Nephron (organoid): ENCODE results near the gene NXN.
A peak's percentile ranks its signal among the peaks of the same experiment; 100 is the strongest.
"Not testable (repeated sequence)": the region's sequence is repeated elsewhere in the genome, so short reads cannot be mapped to it uniquely, and the experiment has no call there.

Source experiments
- H3K27ac Mint-ChIP-seq, 3 experiments: 2 replicates each; pipeline ENCODE4 v1.8.0; 2020; ENCODE audit warnings: mixed read lengths in 3 of 3, mild to moderate bottlenecking in 2 of 3, moderate library complexity in 1 of 3
- H3K27me3 Mint-ChIP-seq: 2 replicates; pipeline ENCODE4 v1.8.0; 2021; ENCODE audit warnings: low read depth, mild to moderate bottlenecking, moderate library complexity, mixed read lengths
- H3K36me3 Mint-ChIP-seq: 2 replicates; pipeline ENCODE4 v1.8.0; 2020; ENCODE audit warnings: low read depth, mixed read lengths
- H3K4me1 Mint-ChIP-seq: 2 replicates; pipeline ENCODE4 v1.8.0; 2020; ENCODE audit warnings: mixed read lengths
- H3K4me3 Mint-ChIP-seq, 3 experiments: 2 replicates each; pipeline ENCODE4 v1.8.0; 2020; ENCODE audit warnings: mild to moderate bottlenecking in 3 of 3, mixed read lengths in 3 of 3, moderate library complexity in 2 of 3
- H3K9me3 Mint-ChIP-seq: 2 replicates; pipeline ENCODE4 v1.8.0; 2020; ENCODE audit warnings: mixed read lengths
- TF ChIP-seq, protein P1 (sequence below), 3 experiments: fragments of 200-600 bp; sonication (generic); IDR thresholded peaks; one replicate each; pipeline ENCODE4 v1.5.0; 2021; ENCODE audit warnings: antibody characterized with exemption in 3 of 3; ENCODE audit not compliant: unreplicated experiment in 3 of 3

Gene NXN

DNA sequence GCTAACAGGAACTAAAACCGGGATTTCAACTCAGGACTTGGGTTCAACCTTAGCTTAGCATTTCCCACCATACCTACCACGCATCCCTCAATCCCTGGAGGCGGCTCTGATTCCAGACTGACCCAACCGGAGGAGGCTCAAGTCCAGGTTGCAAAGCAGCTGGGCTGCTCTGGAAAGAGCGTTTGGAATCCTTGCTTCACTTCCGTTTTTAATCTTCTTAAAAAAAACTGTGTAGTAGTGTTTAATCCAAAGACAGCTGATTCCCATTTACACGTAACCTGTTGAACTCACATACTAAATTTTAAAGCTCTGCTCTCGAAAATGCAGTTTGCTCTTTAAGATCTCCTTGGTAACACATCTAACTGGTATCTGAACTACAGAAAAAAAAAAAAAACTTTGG, 50.0 kb downstream of the NXN start:
- TF ChIP-seq, protein P1, sequence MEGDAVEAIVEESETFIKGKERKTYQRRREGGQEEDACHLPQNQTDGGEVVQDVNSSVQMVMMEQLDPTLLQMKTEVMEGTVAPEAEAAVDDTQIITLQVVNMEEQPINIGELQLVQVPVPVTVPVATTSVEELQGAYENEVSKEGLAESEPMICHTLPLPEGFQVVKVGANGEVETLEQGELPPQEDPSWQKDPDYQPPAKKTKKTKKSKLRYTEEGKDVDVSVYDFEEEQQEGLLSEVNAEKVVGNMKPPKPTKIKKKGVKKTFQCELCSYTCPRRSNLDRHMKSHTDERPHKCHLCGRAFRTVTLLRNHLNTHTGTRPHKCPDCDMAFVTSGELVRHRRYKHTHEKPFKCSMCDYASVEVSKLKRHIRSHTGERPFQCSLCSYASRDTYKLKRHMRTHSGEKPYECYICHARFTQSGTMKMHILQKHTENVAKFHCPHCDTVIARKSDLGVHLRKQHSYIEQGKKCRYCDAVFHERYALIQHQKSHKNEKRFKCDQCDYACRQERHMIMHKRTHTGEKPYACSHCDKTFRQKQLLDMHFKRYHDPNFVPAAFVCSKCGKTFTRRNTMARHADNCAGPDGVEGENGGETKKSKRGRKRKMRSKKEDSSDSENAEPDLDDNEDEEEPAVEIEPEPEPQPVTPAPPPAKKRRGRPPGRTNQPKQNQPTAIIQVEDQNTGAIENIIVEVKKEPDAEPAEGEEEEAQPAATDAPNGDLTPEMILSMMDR (IDR thresholded peaks at IDR 0.05; ENCODE audit: unreplicated experiment in 3 of 3), result no peak
- Mint-ChIP-seq H3K27me3 (no peaks in the 10 kb centered on the region), H3K4me3 (peak overlapping the region in 2 of 3 experiments; percentile 31 to 40), H3K4me1 (peaks cover 65% of the 10 kb centered on the region), H3K36me3 (peaks cover 9% of the 10 kb centered on the region), H3K9me3 (no peaks in the 10 kb centered on the region), H3K27ac (peak overlapping the region; percentile 67 to 89 (median 89))

DNA sequence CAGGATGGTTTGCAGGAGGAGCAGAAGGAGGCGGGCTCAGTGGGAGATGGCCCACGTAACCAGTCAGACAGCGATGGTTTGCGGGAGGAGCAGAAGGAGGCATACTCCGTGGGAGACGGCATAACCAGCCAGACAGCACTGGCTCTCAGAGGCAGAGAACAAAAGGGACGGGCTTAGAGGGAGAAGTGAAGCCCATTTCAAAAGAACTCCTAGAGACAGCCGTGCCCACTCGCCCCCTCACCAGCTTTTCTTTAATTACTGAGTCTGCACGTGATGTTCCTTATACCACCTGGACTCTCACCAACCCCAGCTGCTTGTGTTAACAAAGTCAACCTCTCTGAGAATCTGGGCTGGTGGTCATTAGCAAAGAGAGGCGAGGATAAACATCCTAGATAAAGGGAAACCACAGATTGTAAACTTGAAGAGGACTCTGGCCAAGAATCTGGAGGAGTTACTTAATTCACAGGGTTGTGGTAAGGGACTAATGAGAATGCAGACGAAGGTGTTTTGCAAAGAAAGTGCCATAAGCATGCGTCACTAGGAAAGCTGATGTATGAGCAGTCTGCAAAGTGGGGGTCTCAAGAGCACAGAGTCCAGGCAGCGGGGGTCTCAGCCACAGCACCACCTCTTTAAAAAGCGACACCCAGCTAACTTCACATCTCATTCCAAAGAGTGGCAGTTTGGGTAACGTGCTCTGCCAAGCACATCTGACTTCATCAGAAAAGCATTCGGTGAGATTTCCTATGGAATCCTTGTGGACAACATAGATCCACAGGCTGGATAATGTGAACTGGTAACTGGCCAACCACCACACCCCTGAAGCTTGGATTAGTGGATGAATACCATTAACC, 51.7 kb downstream of the NXN start:
- Mint-ChIP-seq H3K36me3 (peaks cover 12% of the 10 kb centered on the region), H3K9me3 (no peaks in the 10 kb centered on the region), H3K27ac (peak overlapping the region; percentile 91 to 95 (median 93)), H3K27me3 (no peaks in the 10 kb centered on the region), H3K4me3 (peak overlapping the region; percentile 37 to 63 (median 50)), H3K4me1 (peaks cover 61% of the 10 kb centered on the region)
- TF ChIP-seq, protein P1 (IDR thresholded peaks at IDR 0.05; ENCODE audit: unreplicated experiment in 3 of 3), result no peak

DNA sequence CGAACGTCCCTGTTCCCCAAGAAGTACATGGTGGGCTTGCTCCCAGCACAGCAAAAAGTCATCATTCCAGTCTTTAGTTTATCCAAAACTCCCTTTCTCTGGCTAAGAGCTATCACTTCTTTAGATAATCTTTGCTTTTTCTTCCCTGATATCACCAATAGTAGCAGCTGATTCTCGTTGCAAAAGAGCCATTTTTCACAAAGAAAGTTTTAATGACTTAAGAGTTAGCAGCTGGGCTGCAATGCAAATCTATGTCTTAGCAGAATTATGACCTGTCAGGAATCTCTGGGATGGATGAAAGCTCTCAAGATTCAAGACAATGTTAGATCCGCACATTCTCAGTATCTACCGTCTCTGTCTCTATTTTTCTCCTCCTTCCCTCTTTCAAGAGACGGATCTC, 53.8 kb downstream of the NXN start:
- peaks cover 24% of the 10 kb centered on the region for H3K36me3 Mint-ChIP-seq
- peaks cover 3% of the 10 kb centered on the region for H3K27me3 Mint-ChIP-seq
- TF ChIP-seq, protein P1 (IDR thresholded peaks at IDR 0.05; ENCODE audit: unreplicated experiment in 3 of 3), result no peak
- peak overlapping the region; percentile 89 to 96 (median 95) for H3K27ac Mint-ChIP-seq
- H3K9me3 Mint-ChIP-seq, result no peaks in the 10 kb centered on the region
- peaks cover 59% of the 10 kb centered on the region for H3K4me1 Mint-ChIP-seq
- peak overlapping the region in 2 of 3 experiments; percentile 36 to 68 for H3K4me3 Mint-ChIP-seq

DNA sequence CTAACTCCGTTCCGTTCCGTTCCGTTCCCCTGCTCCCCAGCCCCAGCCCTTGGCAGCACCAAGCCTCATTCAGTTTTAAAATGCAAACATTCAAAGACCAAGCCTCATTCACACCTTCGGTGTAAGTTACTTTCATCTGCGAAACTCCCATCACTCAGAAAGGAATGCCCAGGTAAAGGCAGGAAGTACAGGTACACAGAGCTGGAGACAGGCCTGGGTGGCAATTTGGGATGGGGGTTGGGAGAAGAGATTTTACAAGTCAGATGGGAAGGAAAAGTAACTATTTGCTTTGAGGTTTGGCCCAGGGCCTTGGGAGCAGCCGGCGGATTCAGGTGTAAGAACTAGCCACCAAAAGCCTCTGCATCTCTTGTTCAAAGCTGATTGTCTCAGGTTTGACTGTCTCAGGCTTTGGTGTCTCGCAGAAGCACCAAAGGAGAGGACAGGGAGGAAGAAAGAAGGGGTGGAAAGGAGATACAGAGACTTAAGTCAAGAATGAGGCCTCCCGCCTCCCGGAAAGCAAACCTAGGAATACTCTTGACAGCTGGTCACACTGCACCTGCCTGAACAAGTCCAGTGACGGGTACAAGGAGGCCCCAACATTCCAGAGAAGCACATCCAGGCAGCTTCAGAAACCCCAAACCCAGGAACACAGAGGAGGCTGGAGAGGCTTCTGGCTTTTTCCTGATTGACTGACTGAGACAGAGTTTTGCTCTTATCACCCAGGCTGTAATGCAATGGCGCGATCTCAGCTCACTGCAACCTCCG, 54.7 kb downstream of the NXN start:
- Mint-ChIP-seq H3K36me3 (peaks cover 19% of the 10 kb centered on the region), H3K9me3 (no peaks in the 10 kb centered on the region), H3K27me3 (peaks cover 3% of the 10 kb centered on the region), H3K27ac (peak overlapping the region; percentile 75 to 96 (median 86)), H3K4me1 (peaks cover 52% of the 10 kb centered on the region), H3K4me3 (peak overlapping the region in 1 of 3 experiments; percentile 6)
- TF ChIP-seq, protein P1 (IDR thresholded peaks at IDR 0.05; ENCODE audit: unreplicated experiment in 3 of 3), result no peak

DNA sequence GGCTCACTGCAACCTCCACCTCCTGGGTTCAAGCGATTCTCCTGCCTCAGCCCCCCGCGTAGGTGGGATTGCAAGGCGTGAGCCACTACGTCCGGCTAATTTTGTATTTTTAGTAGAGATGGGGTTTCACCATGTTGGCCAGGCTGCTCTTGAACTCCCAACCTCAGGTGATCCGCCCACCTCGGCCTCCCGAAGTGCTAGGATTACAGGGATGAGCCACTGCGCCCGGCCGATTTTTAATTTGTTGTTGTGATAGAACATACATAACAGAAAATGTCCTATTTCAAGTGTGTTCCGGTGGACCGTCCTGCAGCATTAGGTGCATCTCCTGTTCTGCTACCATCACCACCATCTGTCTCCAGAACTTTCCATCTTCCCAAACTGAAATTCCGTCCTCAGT, 55.3 kb downstream of the NXN start:
- H3K4me1 Mint-ChIP-seq, result peaks cover 46% of the 10 kb centered on the region
- H3K36me3 Mint-ChIP-seq, result peaks cover 20% of the 10 kb centered on the region
- not testable (repeated sequence) for H3K4me3 Mint-ChIP-seq, H3K27me3 Mint-ChIP-seq, H3K9me3 Mint-ChIP-seq
- peak overlapping the region; percentile 75 to 96 (median 86) for H3K27ac Mint-ChIP-seq

DNA sequence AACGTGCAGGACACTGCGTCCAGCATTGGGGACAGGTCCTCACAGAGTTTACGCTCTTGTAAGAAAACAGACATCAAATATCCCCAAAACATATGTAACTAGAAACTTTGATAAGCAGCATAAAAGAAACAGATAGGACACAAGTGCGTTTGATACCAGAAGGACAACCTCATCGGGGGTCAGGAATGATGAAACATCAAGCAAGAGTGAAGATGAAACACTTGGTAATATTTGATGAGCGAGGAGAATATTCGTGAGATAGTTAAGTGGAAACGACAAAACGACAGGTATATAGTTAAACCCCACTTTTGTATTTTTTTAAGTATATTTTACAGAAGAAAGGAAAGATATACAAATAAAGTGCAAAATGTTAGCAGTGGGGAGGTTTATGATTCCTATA, 55.9 kb downstream of the NXN start:
- H3K27me3 Mint-ChIP-seq, result peaks cover 3% of the 10 kb centered on the region
- H3K4me1 Mint-ChIP-seq, result peaks cover 44% of the 10 kb centered on the region
- H3K27ac Mint-ChIP-seq, result peak overlapping the region in 1 of 3 experiments; percentile 2
- TF ChIP-seq, protein P1 (IDR thresholded peaks at IDR 0.05; ENCODE audit: unreplicated experiment in 3 of 3), result no peak
- H3K4me3 Mint-ChIP-seq, result no peak overlapping the region
- H3K36me3 Mint-ChIP-seq, result peaks cover 20% of the 10 kb centered on the region
- H3K9me3 Mint-ChIP-seq, result no peaks in the 10 kb centered on the region
